IPS DF 19.7 (cell line): ENCODE results near the gene TNNT1.
A peak's percentile ranks its signal among the peaks of the same experiment; 100 is the strongest.

Experiments
- DNase-seq: peaks from one replicate; pipeline ENCODE4 v3.0.0-alpha.2; 2013; ENCODE audit warnings: low read depth, low spot score

Gene TNNT1

GRCh38 chr19:55141696-55142095 lies 7.3 kb downstream of the TNNT1 start:
- no peak for DNase-seq

GRCh38 chr19:55137915-55138314 lies 11.1 kb downstream of the TNNT1 start:
- DNase-seq = no peak

- DNase-seq = no peak
Observed at GRCh38 chr19:55136399-55137102, 12.5 kb downstream of the TNNT1 start.

- no peak for DNase-seq
Observed at GRCh38 chr19:55134736-55135135, 14.3 kb downstream of the TNNT1 start.

DNA sequence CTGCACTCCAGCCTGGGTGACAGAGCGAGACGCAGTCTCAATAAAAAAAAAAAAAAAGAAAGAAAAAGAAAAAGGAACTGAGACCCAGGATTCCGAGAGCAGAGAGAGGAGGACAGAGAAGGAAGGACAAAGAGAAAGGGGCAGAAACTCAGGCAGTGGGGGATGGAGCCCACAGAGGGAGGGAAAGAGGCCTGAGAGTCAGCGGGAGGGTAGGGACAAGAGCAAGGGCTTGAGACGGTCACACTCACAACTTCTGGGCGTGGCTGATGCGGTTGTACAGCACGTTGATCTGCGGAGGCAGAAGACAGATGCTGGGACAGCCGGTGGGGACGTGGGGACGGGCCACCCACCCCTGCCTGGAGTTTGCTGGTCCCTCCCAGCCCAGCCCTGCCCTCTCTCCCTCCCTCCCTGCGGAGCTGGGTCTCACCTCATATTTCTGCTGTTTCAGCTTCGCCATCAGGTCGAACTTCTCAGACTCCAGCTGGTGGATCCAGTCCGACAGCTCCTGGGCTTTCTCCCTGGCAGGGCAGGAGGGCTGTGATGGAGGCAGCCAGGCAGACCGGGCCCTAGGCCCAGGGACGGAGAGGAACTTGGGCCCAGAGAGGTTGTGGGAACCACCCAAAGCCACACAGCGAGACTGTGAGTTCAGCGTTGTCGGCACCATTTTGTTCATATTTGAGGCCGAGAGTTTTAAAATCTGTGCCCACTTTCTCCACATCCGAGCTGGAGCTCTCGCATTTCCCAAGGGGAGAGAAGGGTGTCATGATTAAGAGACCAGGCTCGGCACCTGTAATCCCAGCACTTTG lies 15.2 kb downstream of the TNNT1 start:
- DNase-seq = no peak

DNA sequence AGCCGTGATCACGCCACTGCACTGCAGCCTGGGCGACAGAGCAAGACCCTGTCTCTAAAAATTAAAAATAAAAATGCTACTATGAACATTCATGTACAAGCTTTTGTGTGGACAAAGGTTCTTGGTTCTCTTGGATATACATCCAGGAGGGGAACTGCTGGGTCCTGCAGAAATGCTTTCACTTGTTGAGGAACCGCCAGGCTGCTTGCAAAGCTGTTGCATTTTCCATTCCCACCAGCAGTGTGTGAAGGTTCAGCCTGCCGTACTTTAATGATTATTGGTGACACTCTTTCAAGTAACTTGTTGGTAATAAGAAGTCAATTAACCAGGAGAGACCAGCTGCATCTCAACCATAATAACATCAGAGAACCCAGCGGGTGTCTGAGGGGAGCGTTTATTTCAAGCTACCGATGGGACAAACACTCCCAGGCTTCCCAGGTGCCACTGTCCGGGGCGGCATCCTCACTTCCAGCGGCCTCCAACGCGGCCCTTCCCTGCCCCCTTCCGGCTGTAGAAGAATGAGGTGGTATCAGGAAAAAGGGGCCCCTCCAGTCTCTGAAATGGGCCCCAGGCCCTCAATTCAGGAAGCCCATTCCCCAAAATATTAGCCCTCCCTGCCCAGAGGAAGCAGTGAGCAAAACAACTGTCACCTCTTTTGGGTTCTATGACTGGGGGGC lies 16.4 kb downstream of the TNNT1 start:
- no peak for DNase-seq

DNA sequence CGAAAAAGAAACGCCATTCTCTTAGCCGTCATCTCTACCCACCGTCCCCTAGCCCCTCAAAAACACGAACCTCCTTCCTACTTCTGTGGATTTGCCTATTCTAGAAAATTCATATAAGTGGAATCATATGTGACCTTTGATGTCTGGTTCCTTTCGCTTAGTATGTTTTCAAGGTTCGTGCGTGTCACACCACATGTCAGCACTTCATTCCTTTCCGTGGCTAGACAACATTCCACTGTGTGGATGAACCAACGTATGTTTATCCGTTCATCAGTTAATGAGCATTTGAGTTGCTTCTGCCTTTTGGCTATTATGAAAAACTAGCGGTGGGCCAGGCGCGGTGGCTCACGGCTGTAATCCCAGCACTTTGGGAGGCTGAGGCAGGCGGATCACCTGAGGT lies 17.6 kb downstream of the TNNT1 start:
- DNase-seq = no peak

GRCh38 chr19:55119053-55119452 lies 30.0 kb downstream of the TNNT1 start:
- DNase-seq = no peak

- DNase-seq = peak; percentile 97
Observed at GRCh38 chr19:55118401-55118991, 30.5 kb downstream of the TNNT1 start.

DNA sequence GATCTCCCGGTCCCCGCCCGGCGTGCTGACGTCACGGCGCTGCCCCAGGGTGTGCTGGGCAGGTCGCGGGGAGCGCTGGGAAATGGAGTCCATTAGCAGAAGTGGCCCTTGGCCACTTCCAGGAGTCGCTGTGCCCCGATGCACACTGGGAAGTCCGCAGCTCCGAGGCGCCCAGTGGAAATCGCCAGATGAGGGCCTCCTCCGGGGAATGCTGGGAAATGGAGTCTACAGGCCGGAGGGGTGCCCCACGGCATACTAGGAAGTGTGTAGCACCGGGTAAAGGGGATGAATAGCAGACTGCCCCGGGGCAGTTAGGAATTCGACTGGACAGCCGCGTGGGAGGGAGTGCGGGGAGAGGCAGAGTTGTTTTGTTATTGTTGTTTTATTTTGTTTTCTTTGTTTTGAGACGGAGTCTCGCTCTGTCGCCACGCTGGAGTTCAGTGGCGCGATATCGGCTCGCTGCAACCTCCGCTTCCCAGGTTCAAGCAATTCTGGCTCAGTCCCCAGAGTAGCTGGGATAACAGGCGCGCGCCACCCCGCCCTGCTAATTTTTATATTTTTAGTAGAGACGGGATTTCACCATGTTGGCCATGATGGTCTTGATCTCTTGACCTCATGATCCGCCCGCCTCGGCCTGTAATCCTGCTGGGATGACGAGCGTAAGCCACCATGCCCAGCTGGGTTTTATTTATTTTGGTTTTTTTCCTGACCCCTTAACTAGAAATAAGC lies 31.2 kb downstream of the TNNT1 start:
- DNase-seq = peak; percentile 95

DNA sequence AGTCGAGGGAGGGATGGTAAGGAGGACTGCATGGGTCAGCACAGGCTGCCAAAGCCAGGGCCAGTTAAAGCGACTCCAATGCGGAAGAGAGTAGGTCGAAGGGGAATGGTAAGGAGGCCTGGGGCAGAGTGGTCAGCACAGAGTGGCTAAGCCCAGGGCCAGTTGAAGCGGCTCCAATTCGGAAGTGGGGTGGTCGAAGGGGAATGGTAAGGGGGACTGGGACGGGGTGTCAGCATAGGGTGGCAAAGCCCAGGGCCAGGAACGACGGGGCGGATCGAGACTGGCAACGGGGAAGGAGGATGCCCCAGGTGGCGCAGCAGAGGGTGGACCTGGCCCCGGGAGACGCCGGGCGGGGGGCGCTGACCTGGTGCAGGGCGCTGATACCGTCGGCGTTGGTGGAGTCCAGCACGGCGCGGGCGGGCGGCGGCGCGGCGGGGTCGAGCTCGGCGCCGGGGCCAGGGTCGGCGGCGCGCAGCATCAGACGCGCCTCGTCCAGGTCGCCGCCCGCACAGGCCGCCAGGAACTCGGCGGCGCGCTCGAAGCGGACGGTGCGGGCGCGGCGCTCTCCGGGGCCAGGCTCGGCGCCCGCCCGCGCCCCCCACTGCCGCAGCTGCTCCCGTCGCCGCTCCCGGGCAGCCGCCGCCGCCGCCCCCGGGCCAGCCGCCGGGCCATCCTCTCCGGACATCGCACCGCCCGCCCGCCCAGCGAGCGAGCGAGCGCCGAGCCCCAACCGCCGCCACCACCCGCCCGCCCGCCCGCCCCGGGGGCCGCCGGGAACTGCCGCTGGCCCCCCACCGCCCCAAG lies 31.9 kb downstream of the TNNT1 start, which contains the start of gene PPP1R12C:
TSS of gene PPP1R12C (minus strand) at position 779 of the 804 bp plus-strand sequence. CDS start at position 685, 94 bp downstream.
- no peak for DNase-seq

DNA sequence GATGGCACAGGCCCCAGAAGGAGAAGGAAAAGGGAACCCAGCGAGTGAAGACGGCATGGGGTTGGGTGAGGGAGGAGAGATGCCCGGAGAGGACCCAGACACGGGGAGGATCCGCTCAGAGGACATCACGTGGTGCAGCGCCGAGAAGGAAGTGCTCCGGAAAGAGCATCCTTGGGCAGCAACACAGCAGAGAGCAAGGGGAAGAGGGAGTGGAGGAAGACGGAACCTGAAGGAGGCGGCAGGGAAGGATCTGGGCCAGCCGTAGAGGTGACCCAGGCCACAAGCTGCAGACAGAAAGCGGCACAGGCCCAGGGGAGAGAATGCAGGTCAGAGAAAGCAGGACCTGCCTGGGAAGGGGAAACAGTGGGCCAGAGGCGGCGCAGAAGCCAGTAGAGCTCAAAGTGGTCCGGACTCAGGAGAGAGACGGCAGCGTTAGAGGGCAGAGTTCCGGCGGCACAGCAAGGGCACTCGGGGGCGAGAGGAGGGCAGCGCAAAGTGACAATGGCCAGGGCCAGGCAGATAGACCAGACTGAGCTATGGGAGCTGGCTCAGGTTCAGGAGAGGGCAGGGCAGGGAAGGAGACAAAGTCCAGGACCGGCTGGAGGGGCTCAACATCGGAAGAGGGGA lies 32.7 kb downstream of the TNNT1 start:
- no peak for DNase-seq

GRCh38 chr19:55115446-55116065 lies 33.5 kb downstream of the TNNT1 start:
- no peak for DNase-seq

DNA sequence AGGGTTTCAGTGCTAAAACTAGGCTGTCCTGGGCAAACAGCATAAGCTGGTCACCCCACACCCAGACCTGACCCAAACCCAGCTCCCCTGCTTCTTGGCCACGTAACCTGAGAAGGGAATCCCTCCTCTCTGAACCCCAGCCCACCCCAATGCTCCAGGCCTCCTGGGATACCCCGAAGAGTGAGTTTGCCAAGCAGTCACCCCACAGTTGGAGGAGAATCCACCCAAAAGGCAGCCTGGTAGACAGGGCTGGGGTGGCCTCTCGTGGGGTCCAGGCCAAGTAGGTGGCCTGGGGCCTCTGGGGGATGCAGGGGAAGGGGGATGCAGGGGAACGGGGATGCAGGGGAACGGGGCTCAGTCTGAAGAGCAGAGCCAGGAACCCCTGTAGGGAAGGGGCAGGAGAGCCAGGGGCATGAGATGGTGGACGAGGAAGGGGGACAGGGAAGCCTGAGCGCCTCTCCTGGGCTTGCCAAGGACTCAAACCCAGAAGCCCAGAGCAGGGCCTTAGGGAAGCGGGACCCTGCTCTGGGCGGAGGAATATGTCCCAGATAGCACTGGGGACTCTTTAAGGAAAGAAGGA lies 34.4 kb downstream of the TNNT1 start:
- DNase-seq = no peak

GRCh38 chr19:55113570-55114039 lies 35.4 kb downstream of the TNNT1 start:
- no peak for DNase-seq

DNA sequence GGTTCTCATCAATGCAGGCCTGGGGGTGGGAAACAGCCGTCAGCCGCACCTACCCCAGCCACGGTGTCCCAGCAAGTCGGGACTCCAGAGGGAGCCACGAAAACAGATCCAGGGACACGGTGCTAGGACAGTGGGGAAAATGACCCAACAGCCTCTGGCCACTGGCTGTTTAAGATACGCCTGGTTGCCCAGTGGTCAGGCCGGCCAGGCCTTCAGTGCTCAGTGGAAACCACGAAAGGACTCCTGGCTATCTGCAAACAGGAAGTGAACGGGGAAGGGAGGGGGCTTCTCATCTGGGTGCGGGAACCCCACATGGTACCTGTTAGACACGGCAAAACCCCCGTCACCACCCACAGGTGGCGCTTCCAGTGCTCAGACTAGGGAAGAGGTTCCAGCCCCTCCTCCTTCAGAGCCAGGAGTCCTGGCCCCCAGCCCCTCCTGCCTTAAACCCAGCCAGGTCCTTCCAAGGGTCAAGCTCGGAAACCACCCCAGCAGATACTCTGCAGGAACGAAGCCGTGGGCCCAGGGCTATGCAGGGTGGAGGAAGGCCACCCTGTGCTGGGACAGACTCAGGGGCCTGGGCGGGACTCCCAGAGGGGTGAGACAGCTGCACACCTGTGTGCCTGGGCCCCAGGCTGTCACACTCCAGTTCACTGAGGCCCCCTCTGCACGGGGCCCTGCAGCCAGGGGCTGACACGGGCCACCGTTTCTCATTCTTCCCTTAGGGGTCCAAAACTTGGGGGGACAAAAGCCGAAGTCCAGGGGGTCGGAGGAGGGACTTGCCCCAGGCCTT lies 36.0 kb downstream of the TNNT1 start:
- DNase-seq = no peak

DNA sequence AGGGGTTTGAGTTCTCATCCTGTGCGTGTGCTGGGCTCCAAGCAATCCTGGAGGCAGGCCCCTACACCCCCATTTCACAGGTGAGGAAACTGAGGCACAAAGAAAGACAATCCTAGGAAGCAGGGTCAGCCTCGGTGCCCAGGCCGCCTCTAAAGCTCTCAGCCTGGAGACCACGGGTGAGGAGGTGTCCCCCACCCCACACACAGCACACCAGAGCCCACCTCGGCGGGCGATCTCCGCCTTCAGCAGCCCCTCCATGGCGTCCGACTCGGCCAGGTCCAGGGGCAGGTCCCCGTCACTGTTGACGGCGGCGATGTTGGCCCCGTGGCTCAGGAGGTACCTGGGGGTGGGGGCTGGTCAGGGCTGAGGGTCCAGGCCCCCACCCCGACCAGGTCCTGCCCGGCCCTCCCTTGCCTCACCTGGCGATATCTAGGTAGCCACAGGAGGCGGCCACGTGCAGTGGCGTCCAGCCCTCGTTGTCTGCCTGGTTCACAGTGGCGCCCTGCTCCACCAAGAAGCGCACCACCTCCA lies 36.7 kb downstream of the TNNT1 start:
- no peak for DNase-seq

DNA sequence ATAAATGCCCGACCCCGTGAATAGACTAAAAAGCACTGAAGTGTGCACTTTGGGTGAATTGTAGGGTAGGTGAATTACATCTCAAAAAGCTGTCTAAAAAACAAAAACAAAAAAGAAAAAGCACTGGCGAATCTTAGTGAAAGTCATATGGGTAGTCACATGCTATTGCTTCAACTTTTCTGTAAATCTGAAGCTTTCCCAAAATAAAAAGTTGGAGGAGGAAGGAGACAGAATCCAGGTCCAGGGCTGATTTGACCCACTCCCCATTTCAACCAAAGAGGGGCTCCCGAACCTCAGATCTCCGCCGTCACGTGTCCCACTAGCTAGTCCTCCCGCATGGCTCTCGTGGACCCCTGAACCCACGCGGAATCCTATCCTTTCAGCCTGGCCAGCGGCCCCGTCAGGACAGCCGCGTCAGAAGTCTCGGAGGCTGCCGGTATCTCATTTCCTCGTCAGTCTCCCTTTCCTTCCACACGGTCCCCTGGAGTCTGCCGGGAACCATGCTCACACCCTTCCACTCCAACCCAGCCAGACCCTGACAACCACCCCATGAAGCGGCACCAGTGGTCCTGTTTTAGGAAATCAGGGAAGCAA lies 37.7 kb downstream of the TNNT1 start:
- no peak for DNase-seq
